ENCODE measurements around the gene SH2D3A.

GRCh38 chr19:6732803-6733337 is 34.4 kb downstream of the SH2D3A start:
- TF ChIP-seq EZH2 (IDR thresholded peaks at IDR 0.05; ENCODE audit: borderline replicate concordance) (no peak), CTCF (IDR thresholded peaks at IDR 0.05; ENCODE audit: poor library complexity) (no peak)

Data from hepatocyte (in vitro differentiated cells).